ENCODE data around the gene ZNF433. TPM values are rescaled to one million over a fixed set of nuclear protein-coding genes. Genes with fewer than 3 reads are reported as not detected.

The ZNF433 gene
- total and polyA plus RNA-seq, 10 of the 15 experiments (the other 5 are each of a cell fraction or from before 2014, with no cell fraction given) = 0.79 to 2.9 (median 1.7) TPM

DNA sequence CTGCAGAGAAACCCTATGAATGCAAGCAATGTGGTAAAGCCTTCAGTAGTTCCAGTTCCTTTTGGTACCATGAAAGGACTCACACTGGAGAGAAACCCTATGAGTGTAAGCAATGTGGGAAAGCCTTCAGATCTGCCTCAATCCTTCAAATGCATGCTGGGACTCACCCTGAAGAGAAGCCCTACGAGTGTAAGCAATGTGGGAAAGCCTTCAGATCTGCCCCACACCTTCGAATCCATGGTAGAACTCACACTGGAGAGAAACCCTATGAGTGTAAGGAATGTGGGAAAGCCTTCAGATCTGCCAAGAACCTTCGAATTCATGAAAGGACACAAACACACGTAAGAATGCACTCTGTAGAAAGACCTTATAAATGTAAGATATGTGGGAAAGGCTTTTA, 56.0 kb downstream of the ZNF433 start:
- Histone ChIP-seq H3K79me2 (ENCODE audit: control insufficient read depth, insufficient read depth, low read length) (no peaks in the 10 kb centered on the region), H3K9ac (ENCODE audit: control insufficient read depth, insufficient read depth, low read length) (no peak overlapping the region), H3K4me1 (ENCODE audit: control insufficient read depth, insufficient read depth, low read length) (no peaks in the 10 kb centered on the region), H3K9me3 (replicated peaks; ENCODE audit: control insufficient read depth, insufficient read depth, low read length) (peaks cover 31% of the 10 kb centered on the region), H3K27me3 (replicated peaks in 1 of 2; ENCODE audit: control insufficient read depth in 2 of 2, insufficient read depth in 2 of 2, low read length in 1 of 2) (no peaks in the 10 kb centered on the region), H4K20me1 (ENCODE audit: control insufficient read depth, insufficient read depth) (no peaks in the 10 kb centered on the region), H2AFZ (ENCODE audit: control insufficient read depth, low read depth, low read length) (no peak overlapping the region), H3K36me3 (ENCODE audit: control insufficient read depth in 2 of 2, insufficient read depth in 2 of 2, low read length in 1 of 2) (no peaks in the 10 kb centered on the region), H3K4me2 (ENCODE audit: control insufficient read depth, insufficient read depth) (no peak overlapping the region), H3K27ac (ENCODE audit: control insufficient read depth, insufficient read depth) (no peak overlapping the region), H3K4me3 (no peak overlapping the region)
- ChIA-PET CTCF (no interaction called here), POLR2A (no interaction called here), RAD21 (ENCODE audit: unreplicated experiment) (no interaction called here), SMC1A (ENCODE audit: uncharacterized antibody, unreplicated experiment) (interaction anchor here (0.6 kb wide), 1 partner anchor 282 kb away, joined by 3 read pairs; no protein-coding TSS in a partner anchor)
- 44% methylated on average over 4 of the region's 4 CpGs for WGBS (ENCODE audit: insufficient coverage, insufficient replicate concordance, low lambda C conversion rate, missing lambda C conversion rate)
- BruUV-seq (replicated peaks) = no TSS peak
- intact Hi-C loops (cut with micrococcal nuclease; ENCODE audit: unreplicated experiment) (no loop called here), in situ Hi-C loops (cut with MboI) (no loop called here)
- DNase-seq (ENCODE audit: low read depth, low spot score) (no peak), ATAC-seq (no peak), FAIRE-seq (no peak)
- TF ChIP-seq TBL1XR1 (IDR thresholded peaks at IDR 0.05; ENCODE audit: low read depth, low read length) (no peak), CBX5 (IDR thresholded peaks at IDR 0.05; ENCODE audit: low read depth) (peak; percentile 91), KLF5 (IDR thresholded peaks at IDR 0.05; ENCODE audit: partially characterized antibody) (peak; percentile 87)

DNA sequence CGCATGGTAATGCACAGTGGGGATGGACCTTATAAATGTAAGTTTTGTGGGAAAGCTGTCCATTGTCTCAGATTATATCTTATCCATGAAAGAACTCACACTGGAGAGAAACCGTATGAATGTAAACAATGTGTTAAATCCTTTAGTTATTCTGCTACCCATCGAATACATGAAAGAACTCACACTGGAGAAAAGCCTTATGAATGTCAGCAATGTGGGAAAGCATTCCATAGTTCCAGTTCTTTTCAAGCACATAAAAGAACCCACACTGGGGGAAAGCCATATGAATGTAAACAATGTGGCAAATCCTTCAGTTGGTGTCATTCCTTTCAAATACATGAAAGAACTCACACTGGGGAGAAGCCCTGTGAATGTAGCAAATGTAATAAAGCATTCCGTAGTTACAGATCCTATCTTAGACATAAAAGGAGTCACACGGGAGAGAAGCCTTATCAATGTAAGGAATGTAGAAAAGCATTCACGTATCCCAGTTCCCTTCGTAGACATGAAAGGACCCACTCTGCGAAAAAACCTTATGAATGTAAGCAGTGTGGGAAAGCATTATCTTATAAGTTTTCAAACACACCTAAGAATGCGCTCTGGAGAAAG, 56.9 kb downstream of the ZNF433 start:
- TF ChIP-seq MTA2 (IDR thresholded peaks at IDR 0.05; ENCODE audit: low read depth) (no peak), MXI1 (IDR thresholded peaks at IDR 0.05; ENCODE audit: low read depth, low read length) (no peak), RCOR1 (conservative IDR thresholded peaks at IDR 0.05; ENCODE audit: low read depth, low read length) (no peak), RAD21 (IDR thresholded peaks at IDR 0.05; ENCODE audit: insufficient read depth, low read depth, low read length) (no peak), MTA3 (IDR thresholded peaks at IDR 0.05; ENCODE audit: borderline replicate concordance, low read length) (no peak), WRNIP1 (IDR thresholded peaks at IDR 0.05; ENCODE audit: borderline replicate concordance, low read depth, low read length) (no peak), MYB (IDR thresholded peaks at IDR 0.05; ENCODE audit: borderline replicate concordance, low read depth, low read length) (no peak), ZNF384 (IDR thresholded peaks at IDR 0.05; ENCODE audit: borderline replicate concordance, low read depth, low read length) (no peak), POLR2AphosphoS2 (IDR thresholded peaks at IDR 0.05; ENCODE audit: low read depth, low read length) (no peak), FOXK2 (IDR thresholded peaks at IDR 0.05) (no peak)
- TF ChIP-seq, protein P1, sequence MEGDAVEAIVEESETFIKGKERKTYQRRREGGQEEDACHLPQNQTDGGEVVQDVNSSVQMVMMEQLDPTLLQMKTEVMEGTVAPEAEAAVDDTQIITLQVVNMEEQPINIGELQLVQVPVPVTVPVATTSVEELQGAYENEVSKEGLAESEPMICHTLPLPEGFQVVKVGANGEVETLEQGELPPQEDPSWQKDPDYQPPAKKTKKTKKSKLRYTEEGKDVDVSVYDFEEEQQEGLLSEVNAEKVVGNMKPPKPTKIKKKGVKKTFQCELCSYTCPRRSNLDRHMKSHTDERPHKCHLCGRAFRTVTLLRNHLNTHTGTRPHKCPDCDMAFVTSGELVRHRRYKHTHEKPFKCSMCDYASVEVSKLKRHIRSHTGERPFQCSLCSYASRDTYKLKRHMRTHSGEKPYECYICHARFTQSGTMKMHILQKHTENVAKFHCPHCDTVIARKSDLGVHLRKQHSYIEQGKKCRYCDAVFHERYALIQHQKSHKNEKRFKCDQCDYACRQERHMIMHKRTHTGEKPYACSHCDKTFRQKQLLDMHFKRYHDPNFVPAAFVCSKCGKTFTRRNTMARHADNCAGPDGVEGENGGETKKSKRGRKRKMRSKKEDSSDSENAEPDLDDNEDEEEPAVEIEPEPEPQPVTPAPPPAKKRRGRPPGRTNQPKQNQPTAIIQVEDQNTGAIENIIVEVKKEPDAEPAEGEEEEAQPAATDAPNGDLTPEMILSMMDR (IDR thresholded peaks at IDR 0.05 in 2 of 3, conservative IDR thresholded peaks at IDR 0.05 in 1 of 3; ENCODE audit: control insufficient read depth in 2 of 3, extremely low read depth in 1 of 3, insufficient read depth in 1 of 3, low read depth in 3 of 3, low read length in 3 of 3) = no peak
- POLR2A ChIA-PET = no interaction called here
- RAD21 ChIA-PET (ENCODE audit: unreplicated experiment) = no interaction called here
- no TSS peak for BruUV-seq (replicated peaks)
- no peak for DNase-seq (ENCODE audit: low read depth, low spot score)
- Histone ChIP-seq H3K79me2 (ENCODE audit: control insufficient read depth, insufficient read depth, low read length) (no peaks in the 10 kb centered on the region), H3K27ac (ENCODE audit: control insufficient read depth, insufficient read depth) (no peak overlapping the region), H3K27me3 (replicated peaks in 1 of 2; ENCODE audit: control insufficient read depth in 2 of 2, insufficient read depth in 2 of 2, low read length in 1 of 2) (no peaks in the 10 kb centered on the region), H2AFZ (ENCODE audit: control insufficient read depth, low read depth, low read length) (no peak overlapping the region), H3K36me3 (ENCODE audit: control insufficient read depth in 2 of 2, insufficient read depth in 2 of 2, low read length in 1 of 2) (no peaks in the 10 kb centered on the region), H3K9ac (ENCODE audit: control insufficient read depth, insufficient read depth, low read length) (no peak overlapping the region), H3K9me3 (replicated peaks; ENCODE audit: control insufficient read depth, insufficient read depth, low read length) (peaks cover 31% of the 10 kb centered on the region), H3K4me2 (ENCODE audit: control insufficient read depth, insufficient read depth) (no peak overlapping the region), H3K4me1 (ENCODE audit: control insufficient read depth, insufficient read depth, low read length) (no peaks in the 10 kb centered on the region), H3K4me3 (no peak overlapping the region), H4K20me1 (ENCODE audit: control insufficient read depth, insufficient read depth) (no peaks in the 10 kb centered on the region)
- FAIRE-seq = no peak
- 97% methylated on average over 9 of the region's 9 CpGs for WGBS (ENCODE audit: insufficient coverage, insufficient replicate concordance, low lambda C conversion rate, missing lambda C conversion rate)
- in situ Hi-C loops (cut with MboI) = no loop called here
- intact Hi-C loops (cut with micrococcal nuclease; ENCODE audit: unreplicated experiment) = no loop called here
- CTCF ChIA-PET = no interaction called here
- no peak for ATAC-seq
- SMC1A ChIA-PET (ENCODE audit: uncharacterized antibody, unreplicated experiment) = no interaction called here

Data from GM12878 (cell line).